ENCODE data around the gene SNX9.

The SNX9 gene

DNA sequence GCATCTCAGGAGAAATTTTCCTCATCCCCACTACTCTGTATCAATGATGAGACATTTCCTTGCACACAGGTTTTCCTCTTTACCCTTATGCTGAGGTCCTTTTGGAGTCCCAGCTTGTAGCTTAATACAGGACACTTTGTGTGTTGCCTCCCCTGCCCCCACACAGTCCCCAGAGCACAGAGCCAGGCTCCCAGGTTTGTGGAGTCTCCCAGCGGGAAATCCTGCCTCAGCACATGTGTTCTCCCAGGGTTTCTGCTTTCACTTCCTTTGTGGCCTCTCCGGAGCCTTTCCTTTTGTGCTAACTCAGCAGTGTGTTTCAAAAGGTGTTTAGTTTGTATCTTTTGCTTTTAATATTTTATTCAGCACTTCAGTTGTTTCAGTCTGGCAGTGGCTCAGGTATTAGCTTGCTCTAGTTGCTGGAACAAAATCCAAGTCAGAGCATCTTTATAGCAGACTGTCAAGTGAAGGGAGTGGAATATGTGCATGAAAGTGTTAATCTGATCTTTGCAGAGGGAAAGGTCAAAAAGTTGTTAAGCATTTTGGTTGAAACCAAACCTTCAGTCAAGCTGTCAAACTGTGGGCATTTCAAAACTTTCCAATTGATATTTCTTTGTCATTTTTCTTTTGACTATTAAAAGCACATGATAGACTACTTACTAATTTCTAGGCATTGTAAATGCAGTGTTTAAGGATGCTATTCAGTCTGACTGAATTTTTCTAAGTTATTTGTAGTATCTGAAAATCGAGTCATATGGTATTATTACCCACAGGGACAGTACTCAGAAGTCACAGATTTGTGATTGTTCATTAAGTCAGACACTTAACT lies 8.6 kb downstream of the SNX9 start:
- Histone ChIP-seq H3K79me2 (ENCODE audit: insufficient read depth, low read length) (no peaks in the 10 kb centered on the region), H3K36me3 (ENCODE audit: insufficient read depth, low read length) (no peaks in the 10 kb centered on the region), H3K9ac (ENCODE audit: low read depth, low read length, poor library complexity, severe bottlenecking) (no peak overlapping the region), H4K20me1 (ENCODE audit: insufficient read depth, low read length, poor library complexity, severe bottlenecking) (no peaks in the 10 kb centered on the region), H3K4me3 (ENCODE audit: low read length, poor library complexity, severe bottlenecking) (no peak overlapping the region), H3K4me1 (ENCODE audit: insufficient read depth, low read length, poor library complexity, severe bottlenecking) (no peaks in the 10 kb centered on the region), H3F3A (ENCODE audit: low read depth) (no peaks in the 10 kb centered on the region), H3K4me2 (ENCODE audit: low read depth, low read length, poor library complexity, severe bottlenecking) (no peak overlapping the region), H3K9me3 (ENCODE audit: insufficient read depth, low read depth, low read length) (no peaks in the 10 kb centered on the region), H3K9me2 (replicated peaks; ENCODE audit: low read depth, low read length) (no peaks in the 10 kb centered on the region), H2AFZ (ENCODE audit: low read length) (no peak overlapping the region), H3K27me3 (ENCODE audit: insufficient read depth, low read length, poor library complexity, severe bottlenecking) (peaks cover 8% of the 10 kb centered on the region)
- TF ChIP-seq CTCF (conservative IDR thresholded peaks at IDR 0.05; ENCODE audit: low read length) (no peak), EZH2phosphoT487 (IDR thresholded peaks at IDR 0.05; ENCODE audit: borderline replicate concordance) (no peak)

- H3F3A ChIP-seq (ENCODE audit: low read depth): no peaks in the 10 kb centered on the region
- H3K36me3 ChIP-seq (ENCODE audit: insufficient read depth, low read length): no peaks in the 10 kb centered on the region
- no peak overlapping the region for H3K9ac ChIP-seq (ENCODE audit: low read depth, low read length, poor library complexity, severe bottlenecking)
- no peaks in the 10 kb centered on the region for H4K20me1 ChIP-seq (ENCODE audit: insufficient read depth, low read length, poor library complexity, severe bottlenecking)
- H3K9me2 ChIP-seq (replicated peaks; ENCODE audit: low read depth, low read length): no peaks in the 10 kb centered on the region
- peaks cover 14% of the 10 kb centered on the region for H3K27me3 ChIP-seq (ENCODE audit: insufficient read depth, low read length, poor library complexity, severe bottlenecking)
- no peaks in the 10 kb centered on the region for H3K9me3 ChIP-seq (ENCODE audit: insufficient read depth, low read depth, low read length)
- H3K79me2 ChIP-seq (ENCODE audit: insufficient read depth, low read length): no peaks in the 10 kb centered on the region
- no peak for TF ChIP-seq CTCF (conservative IDR thresholded peaks at IDR 0.05; ENCODE audit: low read length)
- no peak for TF ChIP-seq EZH2phosphoT487 (IDR thresholded peaks at IDR 0.05; ENCODE audit: borderline replicate concordance)
- H2AFZ ChIP-seq (ENCODE audit: low read length): no peak overlapping the region
- H3K4me3 ChIP-seq (ENCODE audit: low read length, poor library complexity, severe bottlenecking): no peak overlapping the region
- no peak overlapping the region for H3K4me2 ChIP-seq (ENCODE audit: low read depth, low read length, poor library complexity, severe bottlenecking)
- H3K4me1 ChIP-seq (ENCODE audit: insufficient read depth, low read length, poor library complexity, severe bottlenecking): no peaks in the 10 kb centered on the region
Observed at GRCh38 chr6:157832250-157832967, 9.4 kb downstream of the SNX9 start.

GRCh38 chr6:157834549-157834948 lies 11.5 kb downstream of the SNX9 start:
- Histone ChIP-seq H3F3A (ENCODE audit: low read depth) (no peaks in the 10 kb centered on the region), H3K4me1 (ENCODE audit: insufficient read depth, low read length, poor library complexity, severe bottlenecking) (no peaks in the 10 kb centered on the region)

More at GRCh38 chr6:157834549-157834948, 11.5 kb downstream of the SNX9 start:
- no peaks in the 10 kb centered on the region for H3K36me3 ChIP-seq (ENCODE audit: insufficient read depth, low read length)
- H3K27me3 ChIP-seq (ENCODE audit: insufficient read depth, low read length, poor library complexity, severe bottlenecking): peaks cover 16% of the 10 kb centered on the region
- no peak overlapping the region for H2AFZ ChIP-seq (ENCODE audit: low read length)
- no peaks in the 10 kb centered on the region for H3K79me2 ChIP-seq (ENCODE audit: insufficient read depth, low read length)
- TF ChIP-seq CTCF (conservative IDR thresholded peaks at IDR 0.05; ENCODE audit: low read length) (no peak), EZH2phosphoT487 (IDR thresholded peaks at IDR 0.05; ENCODE audit: borderline replicate concordance) (no peak)
- H3K9me3 ChIP-seq (ENCODE audit: insufficient read depth, low read depth, low read length): no peaks in the 10 kb centered on the region
- H3K4me3 ChIP-seq (ENCODE audit: low read length, poor library complexity, severe bottlenecking): no peak overlapping the region
- H4K20me1 ChIP-seq (ENCODE audit: insufficient read depth, low read length, poor library complexity, severe bottlenecking): no peaks in the 10 kb centered on the region
- H3K9me2 ChIP-seq (replicated peaks; ENCODE audit: low read depth, low read length): no peaks in the 10 kb centered on the region
- no peak overlapping the region for H3K4me2 ChIP-seq (ENCODE audit: low read depth, low read length, poor library complexity, severe bottlenecking)
- H3K9ac ChIP-seq (ENCODE audit: low read depth, low read length, poor library complexity, severe bottlenecking): no peak overlapping the region
